GM12878 (cell line): Measurements from ENCODE around the gene VAMP3.

Source experiments
- ASH2L ChIP-seq: fragments of 300-600, 200-600 bp; sonication (generic); IDR thresholded peaks from 2 replicates; pipeline ENCODE4 v1.6.1; 2017; ENCODE audit warnings: low read depth, mild to moderate bottlenecking, borderline replicate concordance
- CEBPB ChIP-seq, 2 experiments: fragments of 150-350 bp in 1 of 2; IDR thresholded peaks; 2 replicates each; pipeline ENCODE4 v1.6.1; 2012 to 2014; ENCODE audit warnings: low read depth in 2 of 2, low read length in 2 of 2, borderline replicate concordance in 1 of 2, inconsistent platforms in 1 of 2
- CHD2 ChIP-seq: IDR thresholded peaks from 2 replicates; pipeline ENCODE4 v1.6.1; 2011; ENCODE audit warnings: low read depth, low read length, improper control_type of control experiment, borderline replicate concordance
- POLR2AphosphoS5 ChIP-seq: IDR thresholded peaks from 2 replicates; pipeline ENCODE4 v1.6.1; 2011; ENCODE audit warnings: mild to moderate bottlenecking, low read length, inconsistent platforms
- SMC3 ChIP-seq: IDR thresholded peaks from 2 replicates; pipeline ENCODE4 v1.6.1; 2011; ENCODE audit warnings: low read length, improper control_type of control experiment, borderline replicate concordance
- SRF ChIP-seq, 2 experiments: IDR thresholded peaks; 2 replicates each; pipeline ENCODE4 v1.6.1; 2011; ENCODE audit warnings: low read depth in 2 of 2, low read length in 2 of 2, mild to moderate bottlenecking in 1 of 2, moderate library complexity in 1 of 2
- TF ChIP-seq, protein P1 (sequence below), 3 experiments: IDR thresholded peaks in 2 of 3; conservative IDR thresholded peaks in 1 of 3; 2 replicates each; pipeline ENCODE4 v1.5.1; 2011; ENCODE audit warnings: low read depth in 3 of 3, low read length in 3 of 3, mild to moderate bottlenecking in 3 of 3, control low read depth in 2 of 3, moderate library complexity in 2 of 3, inconsistent platforms in 1 of 3, mixed read lengths in 1 of 3; ENCODE audit not compliant: control insufficient read depth in 2 of 3, insufficient read depth in 1 of 3; ENCODE audit errors: extremely low read depth in 1 of 3
- TF ChIP-seq, protein P2 (sequence below): fragments of 450-650 bp; IDR thresholded peaks from 2 replicates; pipeline ENCODE4 v1.6.1; 2017; ENCODE audit warnings: borderline replicate concordance
- TF ChIP-seq, protein P3 (sequence below): fragments of 450-650 bp; IDR thresholded peaks from 2 replicates; pipeline ENCODE4 v1.6.1; 2014; ENCODE audit warnings: mild to moderate bottlenecking

DNA sequence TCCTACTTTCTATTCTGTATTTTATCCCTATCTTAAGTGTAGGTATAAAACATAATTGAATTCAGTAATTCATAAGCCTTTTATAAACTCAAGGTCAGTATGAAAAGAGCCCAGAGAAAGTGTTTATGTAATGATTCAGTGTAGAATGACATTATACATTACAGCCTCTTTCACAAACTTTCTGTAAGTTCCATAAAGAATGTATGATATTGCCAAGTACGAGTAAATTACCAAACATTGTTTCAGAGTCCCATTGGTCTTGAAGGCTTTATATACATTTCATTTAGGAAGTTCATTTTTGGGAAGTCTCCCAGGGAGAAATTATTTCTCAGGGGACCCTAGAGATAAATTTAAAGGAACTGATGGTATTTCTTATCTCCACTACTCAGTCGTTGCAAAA is 37.8 kb upstream of the VAMP3 start:
- TF ChIP-seq CHD2 (no peak), SMC3 (no peak), ASH2L (no peak), POLR2AphosphoS5 (no peak), CEBPB (IDR thresholded peaks at IDR 0.05; ENCODE audit: borderline replicate concordance in 1 of 2, low read depth in 2 of 2, low read length in 2 of 2) (no peak), SRF (IDR thresholded peaks at IDR 0.05; ENCODE audit: low read depth in 2 of 2, low read length in 2 of 2) (no peak)
- TF ChIP-seq, protein P1, sequence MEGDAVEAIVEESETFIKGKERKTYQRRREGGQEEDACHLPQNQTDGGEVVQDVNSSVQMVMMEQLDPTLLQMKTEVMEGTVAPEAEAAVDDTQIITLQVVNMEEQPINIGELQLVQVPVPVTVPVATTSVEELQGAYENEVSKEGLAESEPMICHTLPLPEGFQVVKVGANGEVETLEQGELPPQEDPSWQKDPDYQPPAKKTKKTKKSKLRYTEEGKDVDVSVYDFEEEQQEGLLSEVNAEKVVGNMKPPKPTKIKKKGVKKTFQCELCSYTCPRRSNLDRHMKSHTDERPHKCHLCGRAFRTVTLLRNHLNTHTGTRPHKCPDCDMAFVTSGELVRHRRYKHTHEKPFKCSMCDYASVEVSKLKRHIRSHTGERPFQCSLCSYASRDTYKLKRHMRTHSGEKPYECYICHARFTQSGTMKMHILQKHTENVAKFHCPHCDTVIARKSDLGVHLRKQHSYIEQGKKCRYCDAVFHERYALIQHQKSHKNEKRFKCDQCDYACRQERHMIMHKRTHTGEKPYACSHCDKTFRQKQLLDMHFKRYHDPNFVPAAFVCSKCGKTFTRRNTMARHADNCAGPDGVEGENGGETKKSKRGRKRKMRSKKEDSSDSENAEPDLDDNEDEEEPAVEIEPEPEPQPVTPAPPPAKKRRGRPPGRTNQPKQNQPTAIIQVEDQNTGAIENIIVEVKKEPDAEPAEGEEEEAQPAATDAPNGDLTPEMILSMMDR (IDR thresholded peaks at IDR 0.05 in 2 of 3, conservative IDR thresholded peaks at IDR 0.05 in 1 of 3; ENCODE audit: control insufficient read depth in 2 of 3, extremely low read depth in 1 of 3, insufficient read depth in 1 of 3, low read depth in 3 of 3, low read length in 3 of 3) = no peak
- TF ChIP-seq, protein P2, sequence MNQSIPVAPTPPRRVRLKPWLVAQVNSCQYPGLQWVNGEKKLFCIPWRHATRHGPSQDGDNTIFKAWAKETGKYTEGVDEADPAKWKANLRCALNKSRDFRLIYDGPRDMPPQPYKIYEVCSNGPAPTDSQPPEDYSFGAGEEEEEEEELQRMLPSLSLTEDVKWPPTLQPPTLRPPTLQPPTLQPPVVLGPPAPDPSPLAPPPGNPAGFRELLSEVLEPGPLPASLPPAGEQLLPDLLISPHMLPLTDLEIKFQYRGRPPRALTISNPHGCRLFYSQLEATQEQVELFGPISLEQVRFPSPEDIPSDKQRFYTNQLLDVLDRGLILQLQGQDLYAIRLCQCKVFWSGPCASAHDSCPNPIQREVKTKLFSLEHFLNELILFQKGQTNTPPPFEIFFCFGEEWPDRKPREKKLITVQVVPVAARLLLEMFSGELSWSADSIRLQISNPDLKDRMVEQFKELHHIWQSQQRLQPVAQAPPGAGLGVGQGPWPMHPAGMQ = no peak
- TF ChIP-seq, protein P3, sequence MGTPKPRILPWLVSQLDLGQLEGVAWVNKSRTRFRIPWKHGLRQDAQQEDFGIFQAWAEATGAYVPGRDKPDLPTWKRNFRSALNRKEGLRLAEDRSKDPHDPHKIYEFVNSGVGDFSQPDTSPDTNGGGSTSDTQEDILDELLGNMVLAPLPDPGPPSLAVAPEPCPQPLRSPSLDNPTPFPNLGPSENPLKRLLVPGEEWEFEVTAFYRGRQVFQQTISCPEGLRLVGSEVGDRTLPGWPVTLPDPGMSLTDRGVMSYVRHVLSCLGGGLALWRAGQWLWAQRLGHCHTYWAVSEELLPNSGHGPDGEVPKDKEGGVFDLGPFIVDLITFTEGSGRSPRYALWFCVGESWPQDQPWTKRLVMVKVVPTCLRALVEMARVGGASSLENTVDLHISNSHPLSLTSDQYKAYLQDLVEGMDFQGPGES = no peak
